ENCODE results near the gene OR10K1. TPM values are rescaled to one million over a fixed set of nuclear protein-coding genes. Genes with fewer than 3 reads are reported as not detected.
"Not testable (repeated sequence)": the region's sequence is repeated elsewhere in the genome, so short reads cannot be mapped to it uniquely, and the experiment has no call there.

Gene OR10K1, protein sequence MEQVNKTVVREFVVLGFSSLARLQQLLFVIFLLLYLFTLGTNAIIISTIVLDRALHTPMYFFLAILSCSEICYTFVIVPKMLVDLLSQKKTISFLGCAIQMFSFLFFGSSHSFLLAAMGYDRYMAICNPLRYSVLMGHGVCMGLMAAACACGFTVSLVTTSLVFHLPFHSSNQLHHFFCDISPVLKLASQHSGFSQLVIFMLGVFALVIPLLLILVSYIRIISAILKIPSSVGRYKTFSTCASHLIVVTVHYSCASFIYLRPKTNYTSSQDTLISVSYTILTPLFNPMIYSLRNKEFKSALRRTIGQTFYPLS
- not detected for total RNA-seq
- polyA plus RNA-seq = not detected

DNA sequence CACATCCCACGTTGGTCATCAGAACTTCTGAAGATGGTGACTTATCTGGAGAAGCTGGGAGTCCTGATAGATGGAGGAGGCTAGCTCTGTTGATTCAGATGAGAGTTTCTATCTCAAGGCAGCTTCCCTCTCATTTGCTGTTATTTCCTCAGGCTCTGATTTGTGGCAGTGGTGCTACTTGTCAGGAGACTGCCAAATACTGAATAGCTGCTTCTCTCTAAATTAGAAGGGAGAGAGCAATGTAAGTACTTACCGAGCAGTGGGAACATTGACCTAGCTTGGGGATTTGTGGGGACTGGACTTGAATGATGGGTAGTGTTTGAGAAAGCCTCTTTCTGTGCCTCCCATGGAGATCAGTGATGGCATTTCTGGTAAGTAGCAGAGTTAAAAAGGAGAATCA, at the start of gene OR10K1:
Gene OR10K1, plus strand, starts transcription at position 301 of the 400 bp plus-strand sequence. CDS start 3,728 bp downstream, outside the sequence.
- Histone ChIP-seq H3K27ac (ENCODE audit: low read depth, low read length) (no peak within 1 kb of the TSS), H3K4me1 (ENCODE audit: insufficient read depth, low read length) (no peaks in the 10 kb centered on the region), H3K27me3 (ENCODE audit: insufficient read depth, low read length) (no peaks in the 10 kb centered on the region), H3K4me3 (ENCODE audit: low read length in 2 of 2) (no peak within 1 kb of the TSS), H3K36me3 (ENCODE audit: insufficient read depth, low read length) (no peaks in the 10 kb centered on the region), H3K9me3 (ENCODE audit: control insufficient read depth in 1 of 2, low read length in 2 of 2) (no peaks in the 10 kb centered on the region)
- no peaks in the 10 kb centered on the region for H3K36me3 Mint-ChIP-seq
- peaks cover 9 to 15% of the 10 kb centered on the region in 2 donors for H3K27me3 Mint-ChIP-seq
- DNase-seq = no peak
- POLR2A ChIA-PET (ENCODE audit: partially characterized antibody) = no interaction called here
- intact Hi-C loops (cut with micrococcal nuclease) = no loop called here
- peaks cover 0 to 3% (median 0%) of the 10 kb centered on the region in 8 donors for H3K9me3 Mint-ChIP-seq
- no peak within 1 kb of the TSS for H3K4me3 Mint-ChIP-seq
- no peak within 1 kb of the TSS for H3K27ac Mint-ChIP-seq
- H3K4me1 Mint-ChIP-seq = no peaks in the 10 kb centered on the region
- CTCF ChIA-PET (ENCODE audit: partially characterized antibody) = no interaction called here

DNA sequence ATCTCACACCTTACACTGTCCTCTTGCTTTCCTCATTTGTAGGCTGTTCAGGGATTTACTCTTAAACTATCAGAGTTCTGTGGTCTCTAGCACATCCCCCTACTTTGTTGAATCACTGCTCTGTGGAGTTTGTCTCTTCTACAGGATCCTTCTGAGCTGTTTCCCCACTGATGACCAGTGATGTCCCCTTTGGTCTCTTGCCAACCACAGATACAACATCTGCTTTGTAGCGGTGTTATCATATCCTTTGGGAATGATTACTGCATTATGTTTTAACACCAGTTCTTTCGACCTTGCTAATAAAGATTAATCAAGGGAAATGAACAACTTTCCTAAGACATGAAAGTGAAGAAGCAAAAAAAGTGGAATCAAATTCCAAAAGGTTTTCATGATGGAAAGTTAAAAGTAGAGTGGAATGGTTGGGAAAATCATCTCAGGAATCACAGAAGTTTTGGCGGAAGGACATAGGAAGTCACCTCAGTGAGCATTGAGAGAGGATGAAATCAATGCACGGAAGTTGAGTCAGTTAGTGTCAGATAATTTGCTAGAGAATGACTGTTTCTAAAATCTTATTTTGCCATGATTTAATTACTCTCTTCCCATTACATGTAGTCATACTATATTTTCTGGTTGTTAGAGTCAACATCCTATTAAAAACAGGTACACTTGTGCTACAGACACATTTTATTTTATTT, 46.8 kb upstream of the OR10K1 start:
- Mint-ChIP-seq H3K9me3 (peaks cover 0 to 4% (median 0%) of the 10 kb centered on the region in 8 donors), H3K4me1 (no peaks in the 10 kb centered on the region), H3K27ac (no peak overlapping the region), H3K27me3 (peaks cover 0 to 5% of the 10 kb centered on the region in 2 donors), H3K4me3 (no peak overlapping the region), H3K36me3 (no peaks in the 10 kb centered on the region)
- POLR2A ChIA-PET (ENCODE audit: partially characterized antibody) = no interaction called here
- DNase-seq = no peak
- no peaks in the 10 kb centered on the region for H3K9me3 ChIP-seq (ENCODE audit: control insufficient read depth in 1 of 2, low read length in 2 of 2)
- H3K36me3 ChIP-seq (ENCODE audit: insufficient read depth, low read length) = no peaks in the 10 kb centered on the region
- H3K4me1 ChIP-seq (ENCODE audit: insufficient read depth, low read length) = no peaks in the 10 kb centered on the region
- no peaks in the 10 kb centered on the region for H3K27me3 ChIP-seq (ENCODE audit: insufficient read depth, low read length)
- CTCF ChIA-PET (ENCODE audit: partially characterized antibody) = no interaction called here
- no peak overlapping the region for H3K27ac ChIP-seq (ENCODE audit: low read depth, low read length)
- no peak overlapping the region for H3K4me3 ChIP-seq (ENCODE audit: low read length in 2 of 2)
- intact Hi-C loops (cut with micrococcal nuclease) = no loop called here

DNA sequence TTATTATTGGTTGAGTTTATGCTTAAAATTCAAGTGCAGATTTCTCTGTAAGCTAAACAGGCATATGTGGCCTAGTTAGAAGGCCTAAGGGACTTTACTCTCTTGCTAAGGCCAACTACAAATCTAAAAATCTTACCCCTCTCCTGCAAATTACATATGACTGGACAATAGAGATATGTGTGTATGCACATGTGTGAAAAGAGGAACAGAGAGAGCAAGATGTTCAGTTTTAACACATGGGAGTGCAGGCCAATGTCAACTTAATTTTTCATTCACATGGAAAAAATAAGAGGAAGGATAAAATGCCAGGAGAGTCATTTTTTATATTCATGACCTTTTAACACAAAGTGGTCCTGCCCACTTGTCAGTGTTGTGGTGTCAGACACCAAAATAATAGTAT, 44.0 kb upstream of the OR10K1 start:
- Histone ChIP-seq H3K9me3 (ENCODE audit: control insufficient read depth in 1 of 2, low read length in 2 of 2) (no peaks in the 10 kb centered on the region), H3K4me3 (ENCODE audit: low read length in 2 of 2) (no peak overlapping the region), H3K27me3 (ENCODE audit: insufficient read depth, low read length) (no peaks in the 10 kb centered on the region), H3K4me1 (ENCODE audit: insufficient read depth, low read length) (no peaks in the 10 kb centered on the region), H3K27ac (ENCODE audit: low read depth, low read length) (no peak overlapping the region), H3K36me3 (ENCODE audit: insufficient read depth, low read length) (no peaks in the 10 kb centered on the region)
- Mint-ChIP-seq H3K27me3 (peaks cover 0 to 6% of the 10 kb centered on the region in 2 donors), H3K4me1 (no peaks in the 10 kb centered on the region), H3K4me3 (no peak overlapping the region), H3K27ac (no peak overlapping the region), H3K9me3 (peaks cover 0 to 2% (median 0%) of the 10 kb centered on the region in 8 donors), H3K36me3 (no peaks in the 10 kb centered on the region)
- intact Hi-C loops (cut with micrococcal nuclease) = no loop called here
- ChIA-PET CTCF (ENCODE audit: partially characterized antibody) (no interaction called here), POLR2A (ENCODE audit: partially characterized antibody) (no interaction called here)
- no peak for DNase-seq

DNA sequence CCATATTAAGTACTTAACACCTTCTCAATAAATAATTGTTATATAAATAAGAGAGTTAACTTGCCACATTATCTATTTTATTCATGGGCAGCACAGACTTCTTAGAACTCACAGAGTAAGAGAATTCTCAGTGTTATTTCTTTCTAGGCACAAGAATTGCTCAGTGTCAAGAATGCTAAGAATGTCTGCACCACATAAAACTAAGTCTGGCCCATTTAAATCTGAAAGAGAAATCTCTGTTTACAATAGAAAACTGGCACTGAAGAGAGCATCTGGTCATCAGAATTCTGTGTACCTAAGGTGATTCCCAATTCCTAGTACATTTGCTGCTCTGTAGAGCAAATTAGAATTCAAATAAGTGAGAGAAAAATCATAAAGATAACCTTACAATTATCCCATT, 39.4 kb upstream of the OR10K1 start:
- ChIA-PET CTCF (ENCODE audit: partially characterized antibody) (no interaction called here), POLR2A (ENCODE audit: partially characterized antibody) (no interaction called here)
- Mint-ChIP-seq H3K4me1 (no peaks in the 10 kb centered on the region), H3K27me3 (peaks cover 0 to 4% of the 10 kb centered on the region in 2 donors), H3K9me3 (peaks cover 0 to 2% (median 0%) of the 10 kb centered on the region in 8 donors), H3K4me3 (no peak overlapping the region), H3K36me3 (no peaks in the 10 kb centered on the region), H3K27ac (no peak overlapping the region)
- Histone ChIP-seq H3K36me3 (ENCODE audit: insufficient read depth, low read length) (no peaks in the 10 kb centered on the region), H3K27me3 (ENCODE audit: insufficient read depth, low read length) (no peaks in the 10 kb centered on the region), H3K4me3 (ENCODE audit: low read length in 2 of 2) (no peak overlapping the region), H3K27ac (ENCODE audit: low read depth, low read length) (no peak overlapping the region), H3K4me1 (ENCODE audit: insufficient read depth, low read length) (no peaks in the 10 kb centered on the region), H3K9me3 (ENCODE audit: control insufficient read depth in 1 of 2, low read length in 2 of 2) (no peaks in the 10 kb centered on the region)
- intact Hi-C loops (cut with micrococcal nuclease) = no loop called here
- DNase-seq = no peak

DNA sequence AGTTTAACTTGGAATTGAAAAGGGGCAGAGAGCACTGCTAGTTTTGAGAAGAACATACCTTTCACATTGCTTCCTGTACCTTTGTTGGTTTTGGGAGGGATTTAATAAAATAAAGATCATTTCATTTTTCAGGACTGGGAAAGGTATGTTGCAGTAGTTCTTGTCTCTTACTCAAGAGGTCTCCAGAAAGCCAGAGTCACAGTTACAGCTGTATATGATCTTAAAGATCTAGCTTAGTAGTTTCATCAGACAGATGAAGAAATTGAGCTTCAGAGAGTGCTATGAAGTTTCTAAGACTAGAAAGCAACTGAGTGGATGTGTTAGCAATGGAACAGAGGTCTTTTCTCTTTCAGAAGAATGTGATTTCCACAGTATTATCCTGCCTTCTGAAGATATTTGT, 36.6 kb upstream of the OR10K1 start:
- DNase-seq = no peak

DNA sequence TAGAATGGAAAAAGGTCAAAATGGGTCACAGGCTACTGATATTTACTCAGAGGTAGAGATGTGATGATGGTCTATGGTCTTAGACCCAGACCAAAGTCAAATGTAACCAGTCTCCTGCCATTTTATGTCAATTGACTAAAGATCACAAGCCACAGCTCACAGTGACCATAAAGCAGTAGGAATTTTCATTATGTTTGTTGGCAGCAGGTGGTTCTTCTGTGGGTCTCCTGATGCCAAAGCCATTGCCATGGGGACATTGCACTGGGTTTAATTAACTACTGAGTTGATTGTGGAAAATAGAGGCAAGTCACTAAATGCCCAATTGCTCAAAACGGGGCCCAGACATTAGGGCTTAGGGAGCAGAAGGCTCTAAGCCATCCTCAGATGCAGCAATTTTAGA, 35.5 kb upstream of the OR10K1 start, which contains the start of gene OR10K2:
Gene OR10K2, minus strand, starts transcription at position 101 of the 400 bp plus-strand sequence. CDS start 5,371 bp downstream, outside the sequence.
- POLR2A ChIA-PET (ENCODE audit: partially characterized antibody) = no interaction called here
- Histone ChIP-seq H3K27ac (ENCODE audit: low read depth, low read length) (no peak within 1 kb of the TSS), H3K27me3 (ENCODE audit: insufficient read depth, low read length) (no peaks in the 10 kb centered on the region), H3K4me1 (ENCODE audit: insufficient read depth, low read length) (no peaks in the 10 kb centered on the region), H3K36me3 (ENCODE audit: insufficient read depth, low read length) (no peaks in the 10 kb centered on the region), H3K9me3 (ENCODE audit: control insufficient read depth in 1 of 2, low read length in 2 of 2) (no peaks in the 10 kb centered on the region), H3K4me3 (ENCODE audit: low read length in 2 of 2) (no peak within 1 kb of the TSS)
- intact Hi-C loops (cut with micrococcal nuclease) = no loop called here
- Mint-ChIP-seq H3K9me3 (peaks cover 0 to 23% (median 17%) of the 10 kb centered on the region in 8 donors), H3K27ac (no peak within 1 kb of the TSS), H3K27me3 (peaks cover 7 to 19% of the 10 kb centered on the region in 2 donors), H3K4me1 (no peaks in the 10 kb centered on the region), H3K36me3 (no peaks in the 10 kb centered on the region), H3K4me3 (no peak within 1 kb of the TSS)
- no peak for DNase-seq
- CTCF ChIA-PET (ENCODE audit: partially characterized antibody) = no interaction called here

More for the DNA sequence above, 36.6 kb upstream of the OR10K1 start:
- H3K4me1 Mint-ChIP-seq = no peaks in the 10 kb centered on the region
- Histone ChIP-seq H3K4me3 (ENCODE audit: low read length in 2 of 2) (no peak overlapping the region), H3K27ac (ENCODE audit: low read depth, low read length) (no peak overlapping the region), H3K4me1 (ENCODE audit: insufficient read depth, low read length) (no peaks in the 10 kb centered on the region), H3K27me3 (ENCODE audit: insufficient read depth, low read length) (no peaks in the 10 kb centered on the region), H3K36me3 (ENCODE audit: insufficient read depth, low read length) (no peaks in the 10 kb centered on the region), H3K9me3 (ENCODE audit: control insufficient read depth in 1 of 2, low read length in 2 of 2) (no peaks in the 10 kb centered on the region)
- POLR2A ChIA-PET (ENCODE audit: partially characterized antibody) = no interaction called here
- H3K9me3 Mint-ChIP-seq = peaks cover 0 to 17% (median 14%) of the 10 kb centered on the region in 8 donors
- intact Hi-C loops (cut with micrococcal nuclease) = no loop called here
- CTCF ChIA-PET (ENCODE audit: partially characterized antibody) = no interaction called here
- peaks cover under 1 to 17% of the 10 kb centered on the region in 2 donors for H3K27me3 Mint-ChIP-seq
- no peak overlapping the region for H3K4me3 Mint-ChIP-seq
- H3K27ac Mint-ChIP-seq = no peak overlapping the region
- H3K36me3 Mint-ChIP-seq = no peaks in the 10 kb centered on the region

DNA sequence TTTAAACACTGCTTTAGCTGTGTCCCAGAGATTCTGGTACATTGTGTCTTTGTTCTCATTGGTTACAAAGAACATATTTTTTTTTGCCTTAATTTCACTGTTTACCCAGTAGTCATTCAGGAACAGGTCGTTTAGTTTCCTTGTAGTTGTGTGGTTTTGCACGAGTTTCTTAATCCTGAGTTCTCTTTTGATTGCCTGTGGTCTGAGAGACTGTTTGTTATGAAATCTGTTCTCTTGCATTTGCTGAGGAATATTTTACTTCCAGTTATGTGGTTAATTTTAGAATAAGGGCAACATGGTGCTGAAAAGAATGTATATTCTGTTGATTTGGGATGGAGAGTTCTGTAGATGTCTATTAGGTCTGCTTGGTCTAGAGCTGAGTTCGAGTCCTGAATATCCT, 31.5 kb upstream of the OR10K1 start:
- H3K4me3 ChIP-seq (ENCODE audit: low read length in 2 of 2); H3K4me3 Mint-ChIP-seq; H3K36me3 Mint-ChIP-seq; H3K4me1 ChIP-seq (ENCODE audit: insufficient read depth, low read length); H3K36me3 ChIP-seq (ENCODE audit: insufficient read depth, low read length); CTCF ChIA-PET (ENCODE audit: partially characterized antibody); intact Hi-C loops (cut with micrococcal nuclease); DNase-seq; H3K9me3 ChIP-seq (ENCODE audit: control insufficient read depth in 1 of 2, low read length in 2 of 2); POLR2A ChIA-PET (ENCODE audit: partially characterized antibody); H3K27ac Mint-ChIP-seq; H3K27ac ChIP-seq (ENCODE audit: low read depth, low read length); H3K4me1 Mint-ChIP-seq; H3K27me3 ChIP-seq (ENCODE audit: insufficient read depth, low read length): not testable (repeated sequence)
- Mint-ChIP-seq H3K9me3 (peaks cover 0 to 39% (median 27%) of the 10 kb centered on the region in 8 donors), H3K27me3 (peaks cover 19 to 36% of the 10 kb centered on the region in 2 donors)

All from CD4-positive, alpha-beta memory T cell (primary cell).